NCI-H226 (cell line): ENCODE results near the gene OR51B6.
"Not testable (repeated sequence)": the region's sequence is repeated elsewhere in the genome, so short reads cannot be mapped to it uniquely, and the experiment has no call there.

Experiments used
- DNase-seq: peaks from one replicate; pipeline ENCODE4 v3.0.0-alpha.2; 2015

OR51B6 gene, protein sequence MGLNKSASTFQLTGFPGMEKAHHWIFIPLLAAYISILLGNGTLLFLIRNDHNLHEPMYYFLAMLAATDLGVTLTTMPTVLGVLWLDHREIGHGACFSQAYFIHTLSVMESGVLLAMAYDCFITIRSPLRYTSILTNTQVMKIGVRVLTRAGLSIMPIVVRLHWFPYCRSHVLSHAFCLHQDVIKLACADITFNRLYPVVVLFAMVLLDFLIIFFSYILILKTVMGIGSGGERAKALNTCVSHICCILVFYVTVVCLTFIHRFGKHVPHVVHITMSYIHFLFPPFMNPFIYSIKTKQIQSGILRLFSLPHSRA

DNA sequence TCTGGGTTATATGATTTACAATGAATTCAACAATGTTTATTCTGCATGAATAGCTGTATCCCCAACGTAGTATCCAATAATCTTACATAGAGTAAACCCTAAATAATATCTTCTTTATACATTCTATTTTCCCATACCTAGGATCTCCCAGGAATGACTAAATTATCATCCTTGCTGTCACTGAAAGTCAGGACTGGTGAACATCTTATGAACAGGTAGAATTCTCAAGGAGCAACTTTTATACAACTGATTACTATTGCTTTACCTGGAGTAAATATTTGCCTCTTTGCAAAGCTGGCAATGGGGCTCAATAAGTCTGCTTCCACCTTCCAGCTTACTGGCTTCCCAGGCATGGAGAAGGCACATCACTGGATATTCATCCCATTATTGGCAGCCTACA lies at the start of gene OR51B6:
Gene OR51B6 (plus strand): TSS at position 301 of the 400 bp plus-strand sequence. CDS start 0 bp downstream, at position 301.
- no peak for DNase-seq

DNA sequence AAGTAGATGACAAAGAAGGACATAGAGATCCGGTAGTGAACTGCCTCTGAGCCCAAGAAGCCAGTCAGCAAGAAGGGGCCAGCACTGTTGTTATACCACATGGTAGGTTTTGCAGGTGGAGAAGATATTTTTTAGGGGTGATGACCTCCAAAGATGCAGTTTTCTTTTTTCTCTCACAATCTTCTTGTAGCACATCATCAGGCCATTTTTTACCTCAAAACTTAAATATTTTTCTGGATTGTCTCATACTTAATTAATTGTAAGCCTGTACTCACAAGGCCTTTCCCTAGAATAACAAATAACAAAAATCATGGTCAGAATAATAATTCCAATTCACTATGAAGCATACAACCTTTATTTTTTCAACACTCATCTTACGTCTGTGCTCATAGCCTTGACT lies 49.5 kb upstream of the OR51B6 start, which contains the start of gene OR51B4:
Gene OR51B4 (minus strand): TSS at position 101 of the 400 bp plus-strand sequence. CDS start 0 bp downstream, at position 101.
- DNase-seq: no peak

- no peak for DNase-seq
Observed at GRCh38 chr11:5303626-5304025, 47.7 kb upstream of the OR51B6 start.

GRCh38 chr11:5304046-5304445 lies 47.3 kb upstream of the OR51B6 start:
- DNase-seq: no peak

DNA sequence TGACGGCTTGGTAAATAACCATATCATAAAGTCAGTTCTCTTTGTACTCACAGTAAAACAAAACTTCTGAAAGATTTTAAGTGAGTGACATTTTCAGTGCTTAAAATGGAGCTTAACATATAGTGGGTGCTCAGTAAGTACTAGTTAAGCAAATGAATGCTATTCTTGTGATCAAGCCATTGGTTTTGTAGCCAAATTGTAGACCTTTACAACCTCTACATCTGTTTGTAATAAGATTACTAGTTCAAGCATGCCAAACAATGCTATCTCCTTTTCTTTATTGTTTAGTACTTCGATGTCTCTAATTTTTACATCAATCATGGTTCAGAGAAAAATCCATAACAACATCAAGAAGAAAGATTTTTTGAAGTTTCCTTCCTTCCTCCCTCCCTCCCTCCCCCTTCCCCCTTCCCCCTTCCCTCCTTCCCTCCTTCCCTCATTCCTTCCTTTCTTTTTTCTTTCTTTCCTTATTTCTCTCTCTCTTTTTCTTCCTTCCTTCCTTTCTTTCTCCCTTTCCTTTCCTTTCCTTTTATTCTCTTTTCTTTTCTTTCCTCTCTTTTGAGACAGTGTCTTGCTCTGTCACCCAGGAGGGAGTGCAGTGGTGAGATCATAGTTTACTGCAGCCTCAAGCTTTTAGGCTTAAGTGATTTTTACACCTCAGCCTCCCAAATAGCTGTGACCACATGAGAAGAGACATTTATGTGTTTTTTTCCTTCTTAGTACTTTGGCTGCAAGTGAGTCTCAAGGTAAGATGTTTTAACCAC lies 43.9 kb upstream of the OR51B6 start:
- no peak for DNase-seq

DNA sequence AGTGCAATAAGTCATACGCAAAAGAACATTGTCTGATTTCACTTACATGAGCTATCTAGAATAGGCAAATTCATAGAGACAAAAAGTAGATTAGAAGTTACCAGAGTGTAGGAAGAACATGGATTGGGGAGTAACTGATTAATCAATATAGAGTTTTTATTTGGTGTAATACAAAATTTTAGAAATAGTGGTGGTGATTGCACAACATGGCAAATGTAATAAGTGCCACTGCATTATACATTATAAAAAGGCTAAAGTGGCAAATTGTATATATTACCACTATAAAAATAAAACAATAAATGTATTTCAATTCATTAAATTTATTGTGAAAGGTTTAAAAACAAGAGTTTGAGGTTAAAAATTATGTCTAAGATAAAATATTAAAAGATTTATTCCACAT lies 40.9 kb upstream of the OR51B6 start:
- DNase-seq: no peak

- not testable (repeated sequence) for DNase-seq
Observed at GRCh38 chr11:5313326-5314023, 37.8 kb upstream of the OR51B6 start.

GRCh38 chr11:5317292-5317691 lies 34.0 kb upstream of the OR51B6 start:
- DNase-seq: no peak

- DNase-seq: no peak
Observed at GRCh38 chr11:5324197-5324596, 27.1 kb upstream of the OR51B6 start, which contains the start of gene OR51B2. OR51B2 (minus strand) TSS chr11:5324297; CDS start chr11:5324297, 0 bp downstream.

GRCh38 chr11:5335170-5335569 lies 16.1 kb upstream of the OR51B6 start:
- no peak for DNase-seq

DNA sequence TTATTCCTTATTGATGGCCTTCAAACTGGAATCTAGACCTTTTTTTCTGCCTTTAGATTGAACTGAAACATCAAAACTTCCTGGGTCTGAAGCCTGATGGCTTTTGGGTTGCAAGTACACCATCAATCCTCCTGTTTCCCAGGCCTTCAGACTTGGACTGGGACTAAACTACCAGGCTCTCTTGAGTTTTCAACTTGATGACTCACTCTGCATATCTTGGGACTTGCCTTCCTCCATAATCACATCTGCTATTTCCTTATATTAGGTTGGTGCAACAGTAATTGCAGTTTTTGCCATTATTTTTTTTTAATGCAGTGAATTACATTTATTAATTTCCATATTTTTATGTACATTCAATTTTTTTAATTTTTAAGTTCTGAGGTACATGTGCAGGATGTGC lies 15.0 kb upstream of the OR51B6 start:
- DNase-seq: peak; percentile 43

DNA sequence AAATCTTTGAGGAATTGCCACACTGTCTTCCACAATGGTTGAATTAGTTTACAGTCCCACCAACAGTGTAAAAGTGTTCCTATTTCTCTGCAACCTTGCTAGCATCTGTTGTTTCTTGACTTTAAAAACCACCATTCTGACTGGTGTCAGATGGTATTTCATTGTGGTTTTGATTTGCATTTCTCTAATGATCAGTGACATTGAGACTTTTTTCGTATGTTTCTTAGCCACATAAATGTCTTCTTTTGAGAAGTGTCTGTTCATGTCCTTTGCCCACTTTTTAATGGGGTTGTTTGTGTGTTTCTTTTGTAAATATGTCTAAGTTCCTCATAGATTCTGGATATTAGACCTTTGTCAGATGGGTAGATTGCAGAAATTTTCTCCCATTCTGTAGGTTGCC lies 14.1 kb upstream of the OR51B6 start:
- not testable (repeated sequence) for DNase-seq

- DNase-seq: no peak
Observed at GRCh38 chr11:5339771-5340322, 11.5 kb upstream of the OR51B6 start.

GRCh38 chr11:5343474-5344335 lies 7.6 kb upstream of the OR51B6 start, which contains the start of gene OR51B5:
OR51B5 (minus strand) TSS chr11:5343524; CDS start chr11:5343524, 0 bp downstream.
- no peak for DNase-seq

DNA sequence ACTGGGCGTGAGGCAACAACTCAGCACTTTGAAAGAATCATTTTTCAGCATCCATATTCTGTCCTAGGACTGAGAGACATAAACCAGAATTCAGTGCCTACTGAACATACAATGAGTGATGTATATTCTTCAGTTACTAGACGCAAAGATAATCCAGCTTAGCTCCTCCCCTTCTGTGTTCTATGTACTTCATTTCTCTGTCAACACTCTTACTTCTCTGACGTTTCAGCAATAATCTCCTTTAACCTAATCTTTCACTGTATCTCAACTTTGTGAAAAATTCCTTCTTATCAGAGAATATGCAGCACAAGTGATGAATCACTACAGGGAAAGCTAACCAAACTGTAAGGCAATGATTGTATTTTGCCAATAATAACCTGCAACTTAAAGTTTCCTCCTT lies 5.5 kb upstream of the OR51B6 start:
- DNase-seq: peak; percentile 43

DNA sequence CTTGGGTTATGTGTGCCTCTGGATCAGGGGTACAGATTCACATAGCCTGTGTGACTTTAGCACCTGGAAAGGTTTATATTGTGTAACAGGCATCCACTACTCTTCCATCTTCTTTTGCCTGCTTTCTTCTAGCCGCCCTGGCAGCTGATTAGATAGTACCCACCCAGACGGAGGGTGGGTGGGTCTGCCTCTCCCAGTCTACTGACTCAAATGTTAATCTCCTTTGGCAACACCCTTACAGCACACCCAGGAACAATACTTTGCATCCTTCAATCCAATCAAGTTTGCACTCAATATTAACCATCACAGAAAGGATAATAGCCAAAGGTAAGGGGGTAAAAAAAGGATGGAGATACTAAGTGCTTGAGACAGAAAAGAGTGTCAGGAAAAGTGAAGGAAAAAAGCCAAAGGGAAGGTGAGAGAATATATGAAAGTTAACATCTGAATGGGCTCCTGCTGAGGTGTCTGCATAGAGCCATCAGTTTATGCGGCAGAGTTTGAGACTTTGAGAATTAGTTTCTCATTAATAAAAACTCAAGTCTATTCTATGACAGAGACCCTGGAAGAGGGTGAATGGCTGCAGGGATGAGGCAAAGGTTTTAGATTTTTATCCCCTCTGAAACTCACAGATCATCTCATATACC lies 2.6 kb upstream of the OR51B6 start:
- DNase-seq: no peak

DNA sequence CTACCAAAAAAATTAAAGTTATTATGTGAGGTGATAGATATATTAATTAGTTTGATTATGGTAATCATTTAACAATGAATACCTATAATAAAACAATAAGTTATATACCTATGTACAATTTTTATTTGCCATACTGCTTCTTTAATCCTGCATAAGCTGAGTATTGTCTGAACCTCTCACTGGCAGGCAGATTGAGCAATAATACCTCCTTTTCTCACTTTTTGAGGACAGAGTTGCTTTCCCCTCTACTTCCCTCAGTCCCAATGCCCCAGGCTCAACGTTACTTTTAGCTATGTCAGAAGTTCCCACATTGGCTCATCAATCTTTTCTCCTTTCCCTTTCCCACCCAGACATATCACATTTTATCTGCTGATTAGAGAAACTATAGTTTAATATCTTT lies 1.8 kb upstream of the OR51B6 start:
- no peak for DNase-seq

DNA sequence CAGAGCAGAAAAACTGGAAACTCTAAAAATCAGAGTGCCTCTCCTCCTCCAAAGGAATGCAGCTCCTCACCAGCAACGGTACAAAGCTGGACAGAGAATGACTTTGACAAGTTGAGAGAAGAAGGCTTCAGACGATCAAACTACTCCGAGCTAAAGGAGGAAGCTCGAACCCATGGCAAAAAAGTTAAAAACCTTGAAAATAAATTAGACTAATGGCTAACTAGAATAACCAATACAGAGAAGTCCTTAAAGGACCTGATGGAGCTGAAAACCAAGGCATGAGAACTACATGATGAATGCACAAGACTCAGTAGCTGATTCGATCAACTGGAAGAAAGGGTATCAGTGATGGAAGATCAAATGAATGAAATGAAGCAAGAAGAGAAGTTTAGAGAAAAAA lies 4.7 kb downstream of the OR51B6 start:
- DNase-seq: not testable (repeated sequence)

GRCh38 chr11:5362017-5362625 lies 10.8 kb downstream of the OR51B6 start:
- peak; percentile 20 for DNase-seq

DNA sequence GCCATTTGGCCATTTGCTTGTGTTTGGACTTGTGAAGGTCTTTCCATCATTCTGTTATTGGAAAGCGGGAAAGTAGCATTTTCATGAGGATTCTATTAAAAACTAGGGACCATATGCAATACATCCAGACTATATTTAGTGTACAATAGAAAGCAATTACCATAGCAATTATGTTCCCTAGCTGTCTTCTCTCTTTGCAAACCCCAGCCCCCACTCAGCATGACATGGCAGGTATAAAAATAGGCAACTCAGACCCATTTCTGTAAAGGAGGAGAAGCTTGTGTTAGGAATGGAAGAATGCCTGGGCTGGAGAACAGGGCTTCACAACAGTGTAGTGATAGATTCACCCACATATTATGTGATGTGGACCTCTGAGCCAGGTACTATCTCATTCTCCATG lies 12.4 kb downstream of the OR51B6 start:
- DNase-seq: no peak

- DNase-seq: peak; percentile 94
Observed at GRCh38 chr11:5364214-5364613, 12.9 kb downstream of the OR51B6 start.
